BE2C (cell line): ENCODE measurements around the gene SOX15.

Source experiments
- DNase-seq: peaks from one replicate; pipeline ENCODE4 v3.0.0-alpha.2; 2020
- H3K27me3 ChIP-seq: fragments of 250-450 bp; sonication (Bioruptor Pico); 2 replicates; pipeline ENCODE4 v1.5.1; 2020; ENCODE audit warnings: mild to moderate bottlenecking
- H3K36me3 ChIP-seq: fragments of 250-450 bp; sonication (Bioruptor Pico); 2 replicates; pipeline ENCODE4 v1.5.1; 2020; ENCODE audit warnings: mild to moderate bottlenecking
- H3K4me1 ChIP-seq: fragments of 250-450 bp; sonication (Bioruptor Pico); 2 replicates; pipeline ENCODE4 v1.5.1; 2020
- H3K4me3 ChIP-seq: 2 replicates; pipeline ENCODE4 v1.5.1; 2011; ENCODE audit warnings: low read depth, low read length
- H3K9me3 ChIP-seq: fragments of 250-450 bp; sonication (Bioruptor Pico); 2 replicates; pipeline ENCODE4 v1.5.1; 2020
- TF ChIP-seq, protein P1 (sequence below): IDR thresholded peaks from 2 replicates; pipeline ENCODE4 v1.5.1; 2012; ENCODE audit warnings: mild to moderate bottlenecking, low read depth, low read length

Gene SOX15

DNA sequence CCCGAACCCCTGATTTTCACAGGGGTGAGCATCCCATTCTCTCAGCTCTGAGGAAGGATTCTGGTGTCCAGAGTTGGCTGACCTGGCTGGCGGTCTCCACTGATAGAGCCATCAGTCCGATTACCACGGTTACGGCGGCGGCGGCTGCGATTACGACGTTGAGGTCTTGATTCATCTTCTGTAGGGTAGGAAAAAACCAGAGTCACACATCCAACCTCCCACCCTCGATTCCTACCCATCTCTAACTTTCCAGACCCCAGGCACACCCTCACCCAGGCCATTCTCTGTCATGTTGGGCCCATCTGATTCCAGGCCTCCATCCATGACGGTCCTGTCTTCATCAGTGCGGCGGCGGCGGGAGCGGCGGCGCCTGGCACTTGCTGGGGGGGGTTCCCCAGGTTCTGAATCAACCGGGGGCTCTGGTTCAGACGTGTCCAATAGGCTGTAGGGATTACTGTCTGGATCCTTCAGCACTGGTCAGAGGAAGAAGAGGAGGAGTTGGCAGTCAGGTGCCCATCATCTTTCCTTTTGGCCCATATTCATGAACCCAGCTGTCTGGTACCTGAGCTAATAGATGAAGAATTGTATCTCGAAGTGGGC, 2.6 kb upstream of the SOX15 start:
- DNase-seq: no peak
- Histone ChIP-seq H3K4me3 (no peak overlapping the region), H3K36me3 (peaks cover 30% of the 10 kb centered on the region), H3K27me3 (no peaks in the 10 kb centered on the region), H3K4me1 (peaks cover 6% of the 10 kb centered on the region; the same call in 1 of the 2 replicates), H3K9me3 (no peaks in the 10 kb centered on the region)
- TF ChIP-seq, protein P1, sequence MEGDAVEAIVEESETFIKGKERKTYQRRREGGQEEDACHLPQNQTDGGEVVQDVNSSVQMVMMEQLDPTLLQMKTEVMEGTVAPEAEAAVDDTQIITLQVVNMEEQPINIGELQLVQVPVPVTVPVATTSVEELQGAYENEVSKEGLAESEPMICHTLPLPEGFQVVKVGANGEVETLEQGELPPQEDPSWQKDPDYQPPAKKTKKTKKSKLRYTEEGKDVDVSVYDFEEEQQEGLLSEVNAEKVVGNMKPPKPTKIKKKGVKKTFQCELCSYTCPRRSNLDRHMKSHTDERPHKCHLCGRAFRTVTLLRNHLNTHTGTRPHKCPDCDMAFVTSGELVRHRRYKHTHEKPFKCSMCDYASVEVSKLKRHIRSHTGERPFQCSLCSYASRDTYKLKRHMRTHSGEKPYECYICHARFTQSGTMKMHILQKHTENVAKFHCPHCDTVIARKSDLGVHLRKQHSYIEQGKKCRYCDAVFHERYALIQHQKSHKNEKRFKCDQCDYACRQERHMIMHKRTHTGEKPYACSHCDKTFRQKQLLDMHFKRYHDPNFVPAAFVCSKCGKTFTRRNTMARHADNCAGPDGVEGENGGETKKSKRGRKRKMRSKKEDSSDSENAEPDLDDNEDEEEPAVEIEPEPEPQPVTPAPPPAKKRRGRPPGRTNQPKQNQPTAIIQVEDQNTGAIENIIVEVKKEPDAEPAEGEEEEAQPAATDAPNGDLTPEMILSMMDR: no peak

DNA sequence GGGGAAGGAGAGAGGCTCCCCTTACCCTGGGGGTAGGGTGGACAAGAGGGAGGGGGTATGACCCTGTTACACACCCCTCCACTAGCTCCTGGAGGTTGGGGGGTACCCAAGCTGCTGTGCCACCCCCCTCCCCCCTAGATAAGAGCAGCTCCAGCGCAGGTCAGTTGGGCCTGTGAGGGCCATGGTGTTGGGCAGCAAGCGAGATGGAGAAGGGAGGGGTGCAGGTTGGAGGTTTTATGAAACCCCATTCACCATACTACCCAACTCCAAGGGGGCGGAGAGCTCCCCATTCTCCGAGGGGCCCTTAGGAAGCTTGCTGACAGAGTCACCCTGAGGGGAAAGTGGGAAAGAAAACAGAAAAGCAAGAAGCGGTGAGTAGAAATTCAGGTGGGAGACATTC, 1.7 kb upstream of the SOX15 start:
- H3K36me3 ChIP-seq: peaks cover 35% of the 10 kb centered on the region
- DNase-seq: no peak
- H3K27me3 ChIP-seq: no peaks in the 10 kb centered on the region
- H3K4me3 ChIP-seq: no peak overlapping the region
- TF ChIP-seq, protein P1: no peak
- H3K9me3 ChIP-seq: no peaks in the 10 kb centered on the region
- H3K4me1 ChIP-seq: peaks cover 6% of the 10 kb centered on the region; the same call in 1 of the 2 replicates

DNA sequence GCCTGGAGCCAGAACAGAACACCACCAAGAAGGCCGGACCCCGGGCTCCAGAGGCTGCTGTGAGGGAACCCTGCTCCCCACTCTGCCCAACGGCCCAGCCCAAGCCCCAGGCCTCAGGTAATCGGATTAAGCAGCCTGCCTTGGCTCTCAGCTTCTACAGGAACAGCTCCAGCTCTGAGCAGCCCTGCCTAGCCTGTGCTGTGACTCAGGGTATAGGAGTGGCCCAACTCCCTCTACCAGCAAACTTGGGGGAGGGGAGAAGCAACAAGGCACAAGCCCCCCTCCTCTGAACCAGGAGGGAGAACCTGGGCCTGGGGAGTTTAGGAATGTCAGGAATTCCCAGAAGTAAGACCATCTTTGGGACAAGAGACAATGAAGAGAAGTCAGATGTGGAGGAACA, 849 bp upstream of the SOX15 start:
- H3K4me3 ChIP-seq: no peak overlapping the region
- H3K27me3 ChIP-seq: no peaks in the 10 kb centered on the region
- peak; percentile 60 for DNase-seq
- TF ChIP-seq, protein P1: no peak
- no peaks in the 10 kb centered on the region for H3K9me3 ChIP-seq
- H3K36me3 ChIP-seq: peaks cover 31% of the 10 kb centered on the region
- peaks cover 6% of the 10 kb centered on the region; the same call in 1 of the 2 replicates for H3K4me1 ChIP-seq

DNA sequence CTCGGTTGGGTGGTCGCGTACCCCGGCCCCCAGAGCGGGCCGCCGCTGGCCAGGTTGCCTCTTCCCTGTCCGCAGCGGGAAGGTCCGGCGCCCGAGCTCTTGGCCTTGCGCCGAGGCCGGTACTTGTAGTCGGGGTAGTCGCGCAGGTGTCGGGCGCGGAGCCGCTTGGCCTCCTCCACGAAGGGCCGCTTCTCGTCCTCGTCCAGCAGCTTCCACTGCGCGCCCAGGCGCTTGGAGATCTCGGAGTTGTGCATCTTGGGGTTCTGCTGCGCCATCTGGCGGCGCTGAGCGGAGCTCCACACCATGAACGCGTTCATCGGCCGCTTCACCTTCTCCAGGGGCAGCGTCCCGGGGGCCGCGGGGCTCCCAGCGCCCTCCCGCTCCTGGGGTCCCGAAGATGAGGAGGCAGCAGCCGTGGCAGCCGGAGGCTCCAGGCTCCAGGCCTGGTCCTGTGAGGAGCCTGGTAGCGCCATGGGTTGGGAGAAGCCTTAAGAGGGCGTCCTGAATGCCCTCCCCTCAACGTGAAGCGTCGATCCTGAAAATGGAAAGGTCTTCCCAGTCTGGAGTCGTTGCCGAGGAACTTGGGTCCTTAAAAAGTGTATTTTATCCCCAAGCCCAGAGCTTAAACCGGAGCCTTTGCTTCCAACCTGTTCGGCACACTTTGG, 558 bp downstream of the SOX15 start:
- Histone ChIP-seq H3K36me3 (peaks cover 21% of the 10 kb centered on the region), H3K4me3 (no peak overlapping the region), H3K9me3 (no peaks in the 10 kb centered on the region), H3K27me3 (no peaks in the 10 kb centered on the region), H3K4me1 (peaks cover 6% of the 10 kb centered on the region; the same call in 1 of the 2 replicates)
- TF ChIP-seq, protein P1: peak; percentile 67
- peak; percentile 78 for DNase-seq

DNA sequence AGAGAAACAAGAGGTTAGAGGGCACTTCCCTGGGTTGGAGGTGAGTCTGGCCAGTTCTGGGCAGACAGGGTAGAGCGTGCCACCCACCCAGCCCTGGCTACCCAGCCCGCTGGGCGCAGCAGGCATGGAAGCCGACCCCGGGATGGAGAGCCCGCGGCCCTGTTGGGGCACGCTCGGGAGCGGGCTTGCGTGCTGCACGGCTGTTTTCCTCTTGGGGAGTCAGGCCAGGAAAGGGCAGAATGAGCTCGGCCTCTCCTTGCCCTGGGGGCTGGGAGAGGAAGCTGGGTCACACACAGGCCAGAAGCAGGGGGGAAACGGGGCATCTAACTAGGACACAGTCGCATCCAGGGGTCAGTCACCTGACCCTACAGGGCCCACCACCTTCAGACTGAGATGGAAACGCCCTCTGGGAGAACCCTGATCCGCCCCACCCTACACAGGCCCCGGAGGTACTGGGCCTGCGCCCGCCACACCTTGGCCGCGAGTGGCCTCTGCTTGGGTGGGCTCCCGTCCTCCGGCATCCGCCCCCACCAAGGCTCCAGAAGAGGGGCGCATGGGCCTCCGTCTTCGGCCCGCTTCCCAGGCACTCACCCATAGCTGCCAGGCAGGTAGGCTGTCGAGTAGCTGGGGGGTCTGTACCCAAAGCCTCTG, 1.2 kb downstream of the SOX15 start:
- no peaks in the 10 kb centered on the region for H3K9me3 ChIP-seq
- H3K4me3 ChIP-seq: no peak overlapping the region
- peaks cover 6% of the 10 kb centered on the region; the same call in 1 of the 2 replicates for H3K4me1 ChIP-seq
- TF ChIP-seq, protein P1: no peak
- peaks cover 20% of the 10 kb centered on the region for H3K36me3 ChIP-seq
- no peaks in the 10 kb centered on the region for H3K27me3 ChIP-seq
- no peak for DNase-seq
